ENCODE measurements around the gene ANKRD63.

- TF ChIP-seq, protein P1, sequence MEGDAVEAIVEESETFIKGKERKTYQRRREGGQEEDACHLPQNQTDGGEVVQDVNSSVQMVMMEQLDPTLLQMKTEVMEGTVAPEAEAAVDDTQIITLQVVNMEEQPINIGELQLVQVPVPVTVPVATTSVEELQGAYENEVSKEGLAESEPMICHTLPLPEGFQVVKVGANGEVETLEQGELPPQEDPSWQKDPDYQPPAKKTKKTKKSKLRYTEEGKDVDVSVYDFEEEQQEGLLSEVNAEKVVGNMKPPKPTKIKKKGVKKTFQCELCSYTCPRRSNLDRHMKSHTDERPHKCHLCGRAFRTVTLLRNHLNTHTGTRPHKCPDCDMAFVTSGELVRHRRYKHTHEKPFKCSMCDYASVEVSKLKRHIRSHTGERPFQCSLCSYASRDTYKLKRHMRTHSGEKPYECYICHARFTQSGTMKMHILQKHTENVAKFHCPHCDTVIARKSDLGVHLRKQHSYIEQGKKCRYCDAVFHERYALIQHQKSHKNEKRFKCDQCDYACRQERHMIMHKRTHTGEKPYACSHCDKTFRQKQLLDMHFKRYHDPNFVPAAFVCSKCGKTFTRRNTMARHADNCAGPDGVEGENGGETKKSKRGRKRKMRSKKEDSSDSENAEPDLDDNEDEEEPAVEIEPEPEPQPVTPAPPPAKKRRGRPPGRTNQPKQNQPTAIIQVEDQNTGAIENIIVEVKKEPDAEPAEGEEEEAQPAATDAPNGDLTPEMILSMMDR (IDR thresholded peaks at IDR 0.05) = no peak
- no peak for TF ChIP-seq POLR2A (IDR thresholded peaks at IDR 0.05)
Observed at GRCh38 chr15:40314723-40315276, 31.9 kb upstream of the ANKRD63 start.

All from lower leg skin (tissue), 3 donors.